ENCODE measurements around the gene CCT7. TPM values are rescaled to one million over a fixed set of nuclear protein-coding genes. Genes with fewer than 3 reads are reported as not detected.

The CCT7 gene
- total and polyA plus RNA-seq, 2 of the 8 experiments (the other 6 are each of a cell fraction or from before 2014, with no cell fraction given), result 440 to 474 TPM

GRCh38 chr2:73269686-73270465 is 35.8 kb downstream of the CCT7 start:
- Histone ChIP-seq H3K9me3 (ENCODE audit: insufficient read depth in 2 of 2, low read depth in 1 of 2, low read length in 1 of 2) (no peaks in the 10 kb centered on the region), H3K23me2 (ENCODE audit: low read depth, low read length) (peaks cover 10% of the 10 kb centered on the region; the same call in 1 of the 2 replicates), H3K4me2 (ENCODE audit: insufficient read depth in 1 of 2, low read depth in 2 of 2, low read length in 2 of 2) (peak overlapping the region; percentile 77 to 99), H2BK5ac (ENCODE audit: low read depth, low read length) (no peak overlapping the region), H4K20me1 (replicated peaks in 1 of 2; ENCODE audit: control insufficient read depth in 1 of 2, insufficient read depth in 2 of 2, low read length in 2 of 2) (peaks cover 3 to 29% of the 10 kb centered on the region in 2 experiments), H2BK15ac (ENCODE audit: low read length) (no peak overlapping the region), H2BK120ac (replicated peaks; ENCODE audit: low read depth, low read length) (no peak overlapping the region), H3K27me3 (replicated peaks in 1 of 4; ENCODE audit: control insufficient read depth in 3 of 4, extremely low read depth in 1 of 4, insufficient read depth in 3 of 4, low read length in 3 of 4) (peaks cover 0 to 28% (median 23%) of the 10 kb centered on the region in 4 experiments; a peak in 6 of 7 replicates), H4K8ac (ENCODE audit: extremely low read depth, insufficient read depth, low read length) (peak overlapping the region; percentile 12; the same call in 1 of the 2 replicates), H2AK5ac (ENCODE audit: low read depth, low read length) (no peak overlapping the region), H3K4me1 (replicated peaks in 1 of 4; ENCODE audit: control insufficient read depth in 3 of 4, insufficient read depth in 4 of 4, low read length in 3 of 4) (peaks cover 0 to 10% (median 6%) of the 10 kb centered on the region in 4 experiments; a peak in 5 of 7 replicates), H2BK12ac (ENCODE audit: low read depth, low read length) (no peak overlapping the region), H3K36me3 (ENCODE audit: control insufficient read depth in 2 of 4, insufficient read depth in 4 of 4, low read length in 3 of 4) (no peaks in the 10 kb centered on the region; a peak in 1 of 8 replicates), H3K56ac (replicated peaks; ENCODE audit: insufficient read length, low read depth, low read length) (no peak overlapping the region), H4K91ac (replicated peaks; ENCODE audit: insufficient read length, low read length) (no peak overlapping the region), H2BK20ac (ENCODE audit: low read length) (no peak overlapping the region), H3K79me1 (ENCODE audit: low read depth, low read length) (peaks cover 7% of the 10 kb centered on the region; the same call in 1 of the 2 replicates), H4K5ac (ENCODE audit: insufficient read length, low read depth, low read length) (no peak overlapping the region), H3K9ac (replicated peaks in 1 of 4; ENCODE audit: extremely low read depth in 1 of 4, low read depth in 3 of 4, low read length in 3 of 4) (peak overlapping the region in 1 of 4 experiments; percentile 35; a peak in 2 of 7 replicates), H3K4ac (replicated peaks; ENCODE audit: insufficient read length, low read depth, low read length) (no peak overlapping the region), H3K79me2 (ENCODE audit: control insufficient read depth in 1 of 2, insufficient read depth in 2 of 2, low read length in 2 of 2) (no peaks in the 10 kb centered on the region; a peak in 1 of 4 replicates), H3K4me3 (ENCODE audit: extremely low read depth in 1 of 4, insufficient read depth in 2 of 4, low read depth in 3 of 4, low read length in 4 of 4) (peak overlapping the region; percentile 39 to 63 (median 54)), H3K27ac (ENCODE audit: low read depth, low read length) (no peak overlapping the region), H3K14ac (ENCODE audit: insufficient read length) (no peak overlapping the region), H3K18ac (ENCODE audit: extremely low read depth, low read length) (no peak overlapping the region), H3K23ac (ENCODE audit: insufficient read length) (no peak overlapping the region), H2AFZ (ENCODE audit: low read length) (no peak overlapping the region)
- FAIRE-seq (no peak), DNase-seq (ENCODE audit: low read depth in 1 of 2, low spot score in 2 of 2) (no peak)
- ChIA-PET CTCF (ENCODE audit: partially characterized antibody) (interaction anchor here (0.9 to 13.4 kb wide), 3 partner anchors 21 to 27 kb away, joined by 3 to 122 read pairs (median 4); partner anchors contain the start of gene EGR4), POLR2A (ENCODE audit: partially characterized antibody) (interaction anchor here (1.0 to 1.3 kb wide), 4 partner anchors 12 to 22 kb away, joined by 3 to 5 read pairs (median 4); partner anchors contain the start of gene FBXO41)
- TF ChIP-seq SAP30 (IDR thresholded peaks at IDR 0.05; ENCODE audit: insufficient read depth, insufficient replicate concordance, low read length) (no peak), BRCA1 (IDR thresholded peaks at IDR 0.05; ENCODE audit: low read depth, low read length) (no peak), CREB1 (IDR thresholded peaks at IDR 0.05) (no peak), BCL11A (IDR thresholded peaks at IDR 0.05; ENCODE audit: low read depth in 2 of 2, low read length in 2 of 2) (no peak), EZH2 (IDR thresholded peaks at IDR 0.05; ENCODE audit: low read depth, low read length, severe bottlenecking) (no peak), PHF8 (conservative IDR thresholded peaks at IDR 0.05; ENCODE audit: low read depth, low read length) (no peak), GTF2F1 (IDR thresholded peaks at IDR 0.05; ENCODE audit: borderline replicate concordance, low read depth, low read length) (no peak), KDM1A (IDR thresholded peaks at IDR 0.05; ENCODE audit: borderline replicate concordance, low read length) (no peak)
- WGBS, 2 experiments (ENCODE audit: extremely low coverage in 1 of 2, insufficient coverage in 1 of 2, insufficient read length in 1 of 2, insufficient replicate concordance in 2 of 2, low coverage in 1 of 2, low lambda C conversion rate in 2 of 2, missing lambda C conversion rate in 1 of 2), result 49% methylated on average over 9 of the region's 22 CpGs; no CpG with 5 or more reads in 1 of the 2 experiments

Data from H1 (cell line).